Spleen (tissue), 7 donors: ENCODE results near the gene ESYT1.

ENCODE experiments used
- POLR2A ChIP-seq, 3 donors: fragments of 450-650 bp; IDR thresholded peaks; one replicate each; pipeline ENCODE4 v1.5.1; 2017; ENCODE audit warnings: antibody characterized with exemption in 3 of 3, mild to moderate bottlenecking in 1 of 3
- TF ChIP-seq, protein P1 (sequence below), 11 experiments: fragments of 200-600 bp in 7 of 11; fragments of 450-650 bp in 4 of 11; sonication (generic) in 4 of 11; IDR thresholded peaks in 8 of 11; conservative IDR thresholded peaks in 3 of 11; 1 replicate in 7 of 11; 2 replicates in 4 of 11; pipeline versions ENCODE4 v1.4.0 to v1.8.0; 2016 to 2021; ENCODE audit warnings: antibody characterized with exemption in 11 of 11, inconsistent platforms in 4 of 11, mild to moderate bottlenecking in 1 of 11
- donor health status: DM: no; HTN: no; CAD: no; lungs with moderate emphysema.
- donor health status: DM: no; HTN: no; CAD: no.
- donor health status: DM: no; HTN: no; CAD: no.

DNA sequence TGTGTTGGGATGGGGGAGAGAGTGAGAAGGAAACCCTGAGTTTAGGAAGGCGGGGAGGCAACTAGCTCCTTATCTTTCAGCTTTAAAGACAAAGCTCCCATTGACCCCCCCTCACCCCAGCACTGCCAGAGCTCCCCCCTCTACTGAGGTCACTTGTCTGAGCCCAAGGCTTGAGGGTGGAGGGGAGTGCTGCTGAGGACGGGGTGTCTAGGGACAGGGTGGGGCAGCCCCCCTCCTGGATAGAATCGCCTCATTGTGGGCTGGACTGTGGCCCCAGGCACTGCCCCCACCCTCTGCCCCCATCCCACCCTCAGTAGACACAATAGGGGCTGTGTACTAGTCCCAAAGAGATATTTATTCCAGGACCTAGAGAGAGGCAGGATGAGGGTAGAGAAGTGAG lies 45.1 kb upstream of the ESYT1 start:
- TF ChIP-seq, protein P1, sequence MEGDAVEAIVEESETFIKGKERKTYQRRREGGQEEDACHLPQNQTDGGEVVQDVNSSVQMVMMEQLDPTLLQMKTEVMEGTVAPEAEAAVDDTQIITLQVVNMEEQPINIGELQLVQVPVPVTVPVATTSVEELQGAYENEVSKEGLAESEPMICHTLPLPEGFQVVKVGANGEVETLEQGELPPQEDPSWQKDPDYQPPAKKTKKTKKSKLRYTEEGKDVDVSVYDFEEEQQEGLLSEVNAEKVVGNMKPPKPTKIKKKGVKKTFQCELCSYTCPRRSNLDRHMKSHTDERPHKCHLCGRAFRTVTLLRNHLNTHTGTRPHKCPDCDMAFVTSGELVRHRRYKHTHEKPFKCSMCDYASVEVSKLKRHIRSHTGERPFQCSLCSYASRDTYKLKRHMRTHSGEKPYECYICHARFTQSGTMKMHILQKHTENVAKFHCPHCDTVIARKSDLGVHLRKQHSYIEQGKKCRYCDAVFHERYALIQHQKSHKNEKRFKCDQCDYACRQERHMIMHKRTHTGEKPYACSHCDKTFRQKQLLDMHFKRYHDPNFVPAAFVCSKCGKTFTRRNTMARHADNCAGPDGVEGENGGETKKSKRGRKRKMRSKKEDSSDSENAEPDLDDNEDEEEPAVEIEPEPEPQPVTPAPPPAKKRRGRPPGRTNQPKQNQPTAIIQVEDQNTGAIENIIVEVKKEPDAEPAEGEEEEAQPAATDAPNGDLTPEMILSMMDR (IDR thresholded peaks at IDR 0.05 in 8 of 11, conservative IDR thresholded peaks at IDR 0.05 in 3 of 11), result no peak
- no peak for TF ChIP-seq POLR2A (IDR thresholded peaks at IDR 0.05)
